Stimulated activated CD4-positive, alpha-beta T cell treated with anti-CD3 and anti-CD28 coated beads, Interleukin-12 subunit alpha, Interleukin-12 subunit beta, amount 100 ng/mL, for 4 hours (primary cell): ENCODE measurements around the gene STX8.
"Not testable (repeated sequence)": the region's sequence is repeated elsewhere in the genome, so short reads cannot be mapped to it uniquely, and the experiment has no call there.

Source experiments
- DNase-seq: peaks from one replicate; pipeline ENCODE4 v3.0.0-alpha.2; 2020

STX8 gene

GRCh38 chr17:9498490-9498889, 77.1 kb downstream of the STX8 start:
- DNase-seq: no peak

GRCh38 chr17:9488556-9488955, 87.1 kb downstream of the STX8 start:
- no peak for DNase-seq

DNA sequence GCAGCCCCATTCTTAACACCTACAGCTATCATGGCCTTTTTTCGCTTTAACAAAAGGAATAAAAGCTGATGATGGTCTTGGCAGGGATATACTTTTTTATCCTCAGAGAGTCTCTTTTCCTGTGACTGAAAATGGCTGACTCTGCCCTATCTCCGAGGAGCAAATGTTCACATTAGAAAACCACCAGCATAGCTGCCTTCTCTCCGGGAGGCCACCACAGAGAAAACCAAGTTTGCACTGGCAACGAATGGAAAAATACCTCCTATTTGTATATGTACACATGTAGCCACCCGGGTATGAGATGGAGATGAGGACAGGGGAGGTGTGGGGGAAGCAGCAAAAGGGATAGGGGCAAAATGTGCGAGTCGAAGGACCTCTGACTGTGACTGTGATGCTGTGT, 88.2 kb downstream of the STX8 start:
- no peak for DNase-seq

GRCh38 chr17:9484789-9485188, 90.8 kb downstream of the STX8 start:
- no peak for DNase-seq

- DNase-seq: no peak
Observed at GRCh38 chr17:9479964-9480363, 95.7 kb downstream of the STX8 start.

DNA sequence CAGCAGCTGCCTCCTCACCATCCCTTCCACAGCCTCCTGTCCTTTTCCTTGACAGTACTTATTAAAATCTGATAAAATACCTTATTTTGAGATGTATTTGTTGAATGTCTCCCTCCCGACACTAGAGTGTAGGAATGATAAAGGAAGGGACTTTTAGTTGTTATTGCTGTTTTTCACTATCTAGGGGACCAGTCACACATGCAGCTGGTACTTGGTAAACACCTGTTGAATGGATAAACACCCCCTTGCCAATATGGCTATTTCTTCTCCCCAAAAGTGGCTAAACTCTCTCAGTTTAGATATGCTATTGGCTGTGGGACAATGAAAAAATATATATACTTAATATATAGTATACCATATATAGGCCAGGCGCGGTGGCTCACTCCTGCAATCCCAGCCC, 96.7 kb downstream of the STX8 start:
- no peak for DNase-seq

GRCh38 chr17:9475101-9475658, 100.4 kb downstream of the STX8 start:
- DNase-seq: no peak

DNA sequence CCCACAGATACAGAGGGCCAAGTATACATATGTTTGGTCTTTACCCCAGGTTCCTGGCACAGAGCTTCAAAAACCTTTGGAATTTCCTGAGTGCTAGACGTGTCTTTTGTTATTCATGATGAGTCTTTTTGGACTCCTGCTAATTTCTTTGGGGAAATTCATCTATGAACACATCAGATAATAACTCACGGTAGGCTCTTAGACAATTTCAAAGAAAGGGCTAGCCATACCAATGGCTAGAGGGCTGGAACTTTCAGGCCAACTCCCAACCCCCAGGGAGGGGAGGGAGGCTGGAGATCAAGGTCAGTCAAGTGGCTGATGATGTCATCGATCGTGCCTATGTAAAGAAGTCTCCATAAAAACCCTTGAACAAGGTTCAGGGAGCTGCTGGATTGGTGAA, 101.9 kb downstream of the STX8 start:
- no peak for DNase-seq

- no peak for DNase-seq
Observed at GRCh38 chr17:9472541-9472940, 103.1 kb downstream of the STX8 start.

DNA sequence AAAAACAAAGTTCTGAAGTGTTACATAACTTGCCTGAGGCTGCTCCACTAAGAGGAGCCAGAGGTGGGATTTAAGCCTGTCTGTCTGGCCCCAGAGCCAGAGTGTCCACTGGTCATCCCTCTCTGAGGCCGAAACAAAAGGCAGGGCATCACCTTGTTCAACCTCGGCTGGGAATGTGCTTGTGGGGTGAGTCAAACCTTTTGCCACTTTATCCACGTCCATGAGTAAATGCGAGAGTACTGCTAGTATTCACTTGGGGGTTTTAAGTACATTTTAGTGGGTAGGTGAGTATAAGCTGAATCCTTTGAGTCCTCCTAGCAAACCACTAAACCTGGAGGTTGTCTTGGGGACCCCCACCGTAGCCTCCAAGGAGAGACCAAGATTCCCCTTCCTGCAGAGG, 103.5 kb downstream of the STX8 start:
- DNase-seq: no peak

GRCh38 chr17:9470171-9470570, 105.4 kb downstream of the STX8 start:
- no peak for DNase-seq

DNA sequence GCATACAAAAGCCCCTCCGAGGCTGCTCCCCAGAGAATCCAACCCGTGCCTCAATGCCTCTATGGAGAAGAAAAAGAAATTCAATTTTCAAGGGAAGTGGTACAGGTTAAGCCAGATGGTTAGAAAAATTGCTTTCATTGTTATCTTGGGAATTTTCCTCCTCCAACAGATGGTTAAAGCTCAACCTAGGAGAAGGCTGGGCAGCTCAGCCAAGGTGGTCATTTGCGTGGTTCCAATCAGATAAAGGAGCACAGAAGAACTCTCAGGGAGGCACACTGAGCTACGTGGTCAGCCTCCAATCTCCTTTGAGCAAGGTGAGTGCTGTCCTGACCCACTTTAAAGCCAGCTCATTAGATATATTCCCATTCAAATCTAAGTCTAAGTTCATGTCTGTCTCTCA, 106.7 kb downstream of the STX8 start:
- no peak for DNase-seq

DNA sequence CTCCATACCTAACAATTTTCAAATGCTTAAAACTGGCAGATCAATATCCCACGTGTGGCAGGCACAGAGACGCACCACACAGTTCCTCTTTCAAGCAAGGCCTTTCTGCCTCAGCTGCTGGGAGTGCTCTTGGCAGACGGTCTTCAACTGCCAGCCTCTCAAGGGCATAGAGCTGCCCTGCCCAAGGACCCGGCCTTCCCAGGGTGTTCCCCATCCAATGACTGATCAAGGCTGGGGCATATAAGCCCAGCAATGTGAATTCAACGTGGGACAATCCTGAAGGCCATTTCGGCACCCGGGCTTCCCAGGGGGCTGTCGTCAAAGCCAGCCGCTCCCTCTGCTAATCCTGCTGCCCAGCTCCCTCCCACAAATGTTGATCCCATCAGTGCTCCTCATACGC, 107.1 kb downstream of the STX8 start:
- DNase-seq: no peak

GRCh38 chr17:9467518-9467917, 108.1 kb downstream of the STX8 start:
- no peak for DNase-seq

DNA sequence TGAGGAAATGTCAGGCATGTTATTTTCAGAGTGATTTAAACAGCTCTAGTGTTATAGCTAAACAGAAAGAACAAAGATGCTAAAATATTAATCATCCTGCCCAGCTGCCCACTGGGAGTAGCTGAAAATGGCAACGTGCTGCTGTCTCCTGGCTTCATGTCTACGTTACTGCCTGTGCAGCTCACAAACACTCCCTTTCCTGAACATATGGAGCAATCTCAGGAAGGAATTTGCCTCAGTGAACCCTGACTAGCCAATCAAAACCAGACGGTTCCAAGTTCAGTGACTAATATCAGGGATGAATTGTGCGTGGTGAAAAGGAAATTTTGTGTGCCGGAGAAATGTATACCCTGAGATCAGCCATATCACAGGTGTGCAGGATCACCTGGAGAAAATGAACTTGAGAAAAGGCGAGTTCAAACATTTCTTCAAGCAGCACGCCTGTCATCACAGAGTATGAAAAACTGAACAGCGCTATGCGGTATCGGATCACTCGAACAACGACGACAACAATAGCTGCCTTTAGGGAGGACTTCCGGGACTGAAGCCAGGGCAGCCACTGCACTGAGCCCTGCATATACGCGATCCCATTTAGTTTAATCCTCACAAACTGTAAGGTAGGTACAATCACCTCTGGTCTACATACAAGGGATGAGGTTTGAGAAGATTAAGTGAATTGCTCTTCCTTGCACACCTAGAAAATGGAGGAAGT, 110.3 kb downstream of the STX8 start:
- DNase-seq: no peak

- no peak for DNase-seq
Observed at GRCh38 chr17:9457005-9457404, 118.6 kb downstream of the STX8 start.

DNA sequence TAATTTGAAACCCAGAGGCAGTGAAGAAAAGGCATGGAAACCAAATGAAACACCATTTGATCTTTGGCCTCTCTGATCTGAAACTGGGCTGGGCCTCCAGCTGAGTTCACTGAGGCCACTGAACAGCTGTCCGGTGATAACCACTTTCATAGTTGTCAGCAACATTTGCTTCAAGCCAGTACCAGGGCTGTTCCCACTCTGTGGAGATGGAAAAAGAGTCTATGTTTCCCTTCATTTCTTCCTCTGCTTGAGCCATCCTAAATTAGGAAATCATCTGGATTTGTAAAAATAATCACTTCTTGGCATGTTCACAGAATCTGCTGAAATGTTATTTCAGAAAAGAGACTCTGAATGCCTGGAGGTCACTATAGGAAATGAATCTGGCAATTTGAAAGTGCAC, 119.3 kb downstream of the STX8 start:
- DNase-seq: no peak

DNA sequence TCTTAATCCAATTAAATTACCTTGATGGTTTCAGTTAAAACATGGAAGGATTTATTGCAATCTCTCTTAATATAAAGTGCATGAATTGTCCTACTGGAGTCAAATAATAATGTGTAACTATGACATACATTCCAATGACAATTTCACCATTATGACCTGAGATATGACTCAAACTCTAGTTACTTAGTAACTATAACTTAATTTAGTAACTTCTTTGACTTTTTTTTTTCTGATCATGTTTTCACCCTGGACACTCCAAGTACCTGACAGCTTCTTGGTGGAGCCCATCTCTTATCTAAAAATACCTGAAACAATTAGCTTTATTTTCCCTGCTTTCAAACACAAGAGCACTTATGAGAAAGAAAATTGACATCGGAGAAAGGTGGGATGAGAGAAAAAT, 123.7 kb downstream of the STX8 start:
- no peak for DNase-seq

DNA sequence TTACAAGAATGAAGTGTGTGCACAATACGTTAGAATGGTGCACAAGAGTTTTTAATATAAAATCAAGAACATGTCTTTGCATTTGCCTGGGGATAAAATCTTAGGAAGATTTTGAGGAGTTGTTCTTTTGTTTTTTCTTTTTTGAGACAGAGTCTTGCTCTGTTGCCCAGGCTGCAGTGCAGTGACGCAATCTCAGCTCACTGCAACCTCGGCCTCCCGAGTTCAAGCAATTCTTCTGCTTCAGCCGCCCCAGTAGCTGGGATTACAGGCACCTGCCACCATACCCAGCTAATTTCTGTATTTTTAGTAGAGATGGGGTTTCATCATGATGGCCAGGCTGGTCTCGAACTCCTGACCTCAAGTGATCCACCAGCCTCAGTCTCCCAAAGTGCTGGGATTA, 128.3 kb downstream of the STX8 start:
- DNase-seq: not testable (repeated sequence)

DNA sequence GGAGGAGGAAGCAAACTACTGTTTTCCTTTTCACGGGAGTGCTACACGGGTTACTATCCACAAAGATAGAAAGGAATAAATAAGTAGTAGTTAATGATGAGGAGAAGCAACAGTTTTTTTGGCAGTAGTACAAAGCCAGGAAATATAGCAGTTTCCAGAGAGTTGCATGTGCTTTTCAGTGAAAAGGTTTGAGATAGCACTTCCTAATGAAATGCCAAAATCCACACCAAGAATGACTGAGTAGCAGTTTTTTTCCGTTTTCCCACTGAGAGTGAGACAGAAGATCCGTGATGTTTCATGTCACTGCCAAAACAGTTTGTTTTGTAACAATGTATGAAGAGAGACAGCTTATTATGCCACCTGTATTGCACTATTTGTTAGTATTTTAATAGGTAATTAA, 129.1 kb downstream of the STX8 start:
- DNase-seq: no peak

GRCh38 chr17:9445424-9445823, 130.2 kb downstream of the STX8 start:
- DNase-seq: no peak

- DNase-seq: no peak
Observed at GRCh38 chr17:9444687-9445086, 130.9 kb downstream of the STX8 start.

GRCh38 chr17:9443811-9444210, 131.8 kb downstream of the STX8 start:
- no peak for DNase-seq

DNA sequence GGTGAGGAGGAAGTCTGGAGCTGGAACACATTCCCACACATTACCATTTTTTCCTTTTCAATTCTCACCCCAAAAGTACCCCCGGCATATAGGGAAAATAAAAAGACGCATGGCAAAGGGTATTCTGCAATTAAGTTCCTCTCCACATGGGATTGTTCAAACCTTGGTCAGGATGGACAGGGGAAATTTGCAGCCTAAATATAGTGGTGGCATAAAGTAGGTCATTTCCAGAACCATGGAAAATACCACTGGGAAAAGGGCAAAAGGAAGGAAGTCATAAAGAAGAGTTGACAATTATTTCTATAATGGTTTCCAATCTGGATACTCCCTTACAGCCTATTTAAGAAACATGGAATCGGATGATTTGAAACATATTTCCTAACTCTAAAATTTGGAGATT, 135.8 kb downstream of the STX8 start:
- no peak for DNase-seq

GRCh38 chr17:9436630-9437029, 139.0 kb downstream of the STX8 start:
- DNase-seq: no peak
